Common myeloid progenitor, CD34-positive (primary cell): Measurements from ENCODE around the gene OR11G2.
"Not testable (repeated sequence)": the region's sequence is repeated elsewhere in the genome, so short reads cannot be mapped to it uniquely, and the experiment has no call there.

Source experiments
- CTCF ChIA-PET: fragments of 350-600 bp; sonication (Branson Sonifier 250); formaldehyde crosslinking; loops from one replicate; lab custom pipeline; 2021; ENCODE audit warnings: antibody characterized with exemption; lab: Charles Lee
- POLR2A ChIA-PET: fragments of 350-600 bp; sonication (Branson Sonifier 250); formaldehyde crosslinking; loops from one replicate; lab custom pipeline; 2021; ENCODE audit warnings: antibody characterized with exemption; lab: Charles Lee
- DNase-seq, 3 donors: peaks; one replicate each; pipeline versions ENCODE4 v3.0.0 to v3.0.0-alpha.2; 2013
- H3K27ac ChIP-seq, 2 experiments: 1 replicate in 1 of 2; 2 replicates in 1 of 2; pipeline ENCODE4 v1.7.0; 2013; ENCODE audit warnings: inconsistent platforms in 2 of 2, low read length in 2 of 2, mild to moderate bottlenecking in 2 of 2, low read depth in 1 of 2, moderate library complexity in 1 of 2; ENCODE audit not compliant: severe bottlenecking in 2 of 2, insufficient read depth in 1 of 2, poor library complexity in 1 of 2
- H3K27me3 ChIP-seq, 5 experiments: replicated peaks in 2 of 5; 1 replicate in 3 of 5; 2 replicates in 2 of 5; pipeline versions ENCODE4 v1.6.1 to v1.7.0; 2013; ENCODE audit warnings: low read length in 4 of 5, mild to moderate bottlenecking in 2 of 5, moderate library complexity in 2 of 5, inconsistent platforms in 1 of 5; ENCODE audit not compliant: insufficient read depth in 5 of 5, control insufficient read depth in 4 of 5
- H3K36me3 ChIP-seq, 4 experiments: 1 replicate in 2 of 4; 2 replicates in 2 of 4; pipeline versions ENCODE4 v1.6.1 to v1.7.0; 2013; ENCODE audit warnings: low read length in 3 of 4, control low read depth in 1 of 4, mild to moderate bottlenecking in 1 of 4; ENCODE audit not compliant: control insufficient read depth in 4 of 4, insufficient read depth in 4 of 4
- H3K4me1 ChIP-seq, 4 experiments: 1 replicate in 3 of 4; 2 replicates in 1 of 4; pipeline versions ENCODE4 v1.6.1 to v1.7.1; 2013; ENCODE audit warnings: low read length in 3 of 4, mild to moderate bottlenecking in 3 of 4, control low read depth in 1 of 4, inconsistent platforms in 1 of 4, moderate library complexity in 1 of 4; ENCODE audit not compliant: control insufficient read depth in 4 of 4, insufficient read depth in 4 of 4; ENCODE audit errors: control extremely low read depth in 1 of 4
- H3K4me3 ChIP-seq, 7 experiments: 1 replicate in 4 of 7; 2 replicates in 3 of 7; pipeline versions ENCODE4 v1.5.1 to v1.7.0; 2013; ENCODE audit warnings: mild to moderate bottlenecking in 7 of 7, low read length in 6 of 7, moderate library complexity in 6 of 7, inconsistent platforms in 2 of 7, low read depth in 2 of 7, control low read depth in 1 of 7; ENCODE audit not compliant: insufficient read depth in 4 of 7, control insufficient read depth in 1 of 7; ENCODE audit errors: extremely low read depth in 1 of 7
- H3K9me3 ChIP-seq, 5 experiments: 1 replicate in 4 of 5; 2 replicates in 1 of 5; pipeline versions ENCODE4 v1.6.1 to v1.7.1; 2013; ENCODE audit warnings: low read length in 4 of 5, mild to moderate bottlenecking in 2 of 5, inconsistent platforms in 1 of 5, low read depth in 1 of 5, moderate library complexity in 1 of 5; ENCODE audit not compliant: control insufficient read depth in 4 of 5, insufficient read depth in 2 of 5; ENCODE audit errors: control extremely low read depth in 1 of 5
- WGBS: methylation state at CpG from one replicate; pipeline ENCODE4 v1.1.5; 2013; ENCODE audit not compliant: insufficient coverage; 5-methylcytosine and 5-hydroxymethylcytosine counted together

Gene OR11G2

GRCh38 chr14:20194101-20194500 is 3.4 kb downstream of the OR11G2 start:
- no peaks in the 10 kb centered on the region for H3K9me3 ChIP-seq
- ChIA-PET CTCF (no interaction called here), POLR2A (no interaction called here)

GRCh38 chr14:20195170-20195569 is 4.5 kb downstream of the OR11G2 start:
- DNase-seq, H3K27me3 ChIP-seq, POLR2A ChIA-PET, H3K4me3 ChIP-seq, H3K9me3 ChIP-seq, H3K27ac ChIP-seq, H3K4me1 ChIP-seq, H3K36me3 ChIP-seq: not testable (repeated sequence)
- CTCF ChIA-PET: interaction anchor here (0.6 kb wide), 1 partner anchor 338 kb away, joined by 5 read pairs; no protein-coding TSS in a partner anchor
- 100% methylated on average over 1 of the region's 6 CpGs for WGBS

More at GRCh38 chr14:20194101-20194500, 3.4 kb downstream of the OR11G2 start:
- Histone ChIP-seq H3K36me3 (no peaks in the 10 kb centered on the region), H3K4me1 (no peaks in the 10 kb centered on the region), H3K27ac (no peak overlapping the region), H3K27me3 (no peaks in the 10 kb centered on the region), H3K4me3 (no peak overlapping the region)
- peak in 1 of 3 donors; percentile 5 for DNase-seq

- no peaks in the 10 kb centered on the region for H3K36me3 ChIP-seq
- no peaks in the 10 kb centered on the region for H3K4me1 ChIP-seq
- ChIA-PET POLR2A (no interaction called here), CTCF (no interaction called here)
- H3K27ac ChIP-seq: no peak overlapping the region
- no peak overlapping the region for H3K4me3 ChIP-seq
- H3K9me3 ChIP-seq: no peaks in the 10 kb centered on the region
- no peaks in the 10 kb centered on the region for H3K27me3 ChIP-seq
- no peak for DNase-seq
- 80% methylated on average over 2 of the region's 2 CpGs for WGBS
Measured at GRCh38 chr14:20195911-20196310, 5.2 kb downstream of the OR11G2 start.

GRCh38 chr14:20197459-20197858 is 6.8 kb downstream of the OR11G2 start:
- Histone ChIP-seq H3K4me1 (no peaks in the 10 kb centered on the region), H3K36me3 (no peaks in the 10 kb centered on the region), H3K27me3 (no peaks in the 10 kb centered on the region), H3K9me3 (no peaks in the 10 kb centered on the region), H3K27ac (no peak overlapping the region), H3K4me3 (no peak overlapping the region)
- CTCF ChIA-PET: no interaction called here
- 89% methylated on average over 5 of the region's 6 CpGs for WGBS
- POLR2A ChIA-PET: no interaction called here
- no peak for DNase-seq

GRCh38 chr14:20198991-20199390 is 8.3 kb downstream of the OR11G2 start:
- H3K4me3 ChIP-seq: no peak overlapping the region
- H3K36me3 ChIP-seq: no peaks in the 10 kb centered on the region
- no peaks in the 10 kb centered on the region for H3K27me3 ChIP-seq
- DNase-seq: no peak
- H3K9me3 ChIP-seq: no peaks in the 10 kb centered on the region
- no peaks in the 10 kb centered on the region for H3K4me1 ChIP-seq
- ChIA-PET POLR2A (no interaction called here), CTCF (no interaction called here)
- no peak overlapping the region for H3K27ac ChIP-seq
- 78% methylated on average over 5 of the region's 5 CpGs for WGBS

- no peak for DNase-seq
- Histone ChIP-seq H3K27ac (no peak overlapping the region), H3K9me3 (no peaks in the 10 kb centered on the region), H3K36me3 (no peaks in the 10 kb centered on the region), H3K4me1 (no peaks in the 10 kb centered on the region), H3K27me3 (no peaks in the 10 kb centered on the region), H3K4me3 (no peak overlapping the region)
- CTCF ChIA-PET: no interaction called here
- POLR2A ChIA-PET: no interaction called here
- 58% methylated on average over 2 of the region's 3 CpGs for WGBS
Measured at GRCh38 chr14:20204721-20205120, 14.0 kb downstream of the OR11G2 start.

GRCh38 chr14:20209595-20209994 is 18.9 kb downstream of the OR11G2 start:
- Histone ChIP-seq H3K9me3 (no peaks in the 10 kb centered on the region), H3K36me3 (no peaks in the 10 kb centered on the region), H3K27ac (no peak overlapping the region), H3K4me3 (no peak overlapping the region), H3K27me3 (no peaks in the 10 kb centered on the region), H3K4me1 (no peaks in the 10 kb centered on the region)
- ChIA-PET POLR2A (no interaction called here), CTCF (no interaction called here)
- WGBS: no CpG with 5 or more reads among the region's 2 CpGs
- no peak for DNase-seq
